ENCODE data around the gene NANOGP8. TPM values are rescaled to one million over a fixed set of nuclear protein-coding genes. Genes with fewer than 3 reads are reported as not detected.
A peak's percentile ranks its signal among the peaks of the same experiment; 100 is the strongest.

Gene NANOGP8
- total and polyA plus RNA-seq, 8 donors = not detected

GRCh38 chr15:35061161-35061824, 23.8 kb downstream of the NANOGP8 start:
- no peaks in the 10 kb centered on the region for H3K9me3 ChIP-seq
- H3K27ac ChIP-seq = no peak overlapping the region
- DNase-seq = peak in 1 of 2 donors; percentile 34
- no peaks in the 10 kb centered on the region for H3K36me3 ChIP-seq
- WGBS, 5 donors = 57 to 67% (median 60%) methylated on average over 13 of the region's 13 CpGs
- no peaks in the 10 kb centered on the region for H3K4me1 ChIP-seq
- TF ChIP-seq, protein P1, sequence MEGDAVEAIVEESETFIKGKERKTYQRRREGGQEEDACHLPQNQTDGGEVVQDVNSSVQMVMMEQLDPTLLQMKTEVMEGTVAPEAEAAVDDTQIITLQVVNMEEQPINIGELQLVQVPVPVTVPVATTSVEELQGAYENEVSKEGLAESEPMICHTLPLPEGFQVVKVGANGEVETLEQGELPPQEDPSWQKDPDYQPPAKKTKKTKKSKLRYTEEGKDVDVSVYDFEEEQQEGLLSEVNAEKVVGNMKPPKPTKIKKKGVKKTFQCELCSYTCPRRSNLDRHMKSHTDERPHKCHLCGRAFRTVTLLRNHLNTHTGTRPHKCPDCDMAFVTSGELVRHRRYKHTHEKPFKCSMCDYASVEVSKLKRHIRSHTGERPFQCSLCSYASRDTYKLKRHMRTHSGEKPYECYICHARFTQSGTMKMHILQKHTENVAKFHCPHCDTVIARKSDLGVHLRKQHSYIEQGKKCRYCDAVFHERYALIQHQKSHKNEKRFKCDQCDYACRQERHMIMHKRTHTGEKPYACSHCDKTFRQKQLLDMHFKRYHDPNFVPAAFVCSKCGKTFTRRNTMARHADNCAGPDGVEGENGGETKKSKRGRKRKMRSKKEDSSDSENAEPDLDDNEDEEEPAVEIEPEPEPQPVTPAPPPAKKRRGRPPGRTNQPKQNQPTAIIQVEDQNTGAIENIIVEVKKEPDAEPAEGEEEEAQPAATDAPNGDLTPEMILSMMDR (IDR thresholded peaks at IDR 0.05) = no peak
- no peak for TF ChIP-seq POLR2A (IDR thresholded peaks at IDR 0.05)
- no peak for TF ChIP-seq EP300 (IDR thresholded peaks at IDR 0.05)
- TF ChIP-seq POLR2AphosphoS5 (IDR thresholded peaks at IDR 0.05) = no peak
- intact Hi-C loops (cut with DNase I; ENCODE audit: low total_unique reads) = no loop called here
- H3K4me3 ChIP-seq = no peak overlapping the region
- H3K27me3 ChIP-seq = no peaks in the 10 kb centered on the region

DNA sequence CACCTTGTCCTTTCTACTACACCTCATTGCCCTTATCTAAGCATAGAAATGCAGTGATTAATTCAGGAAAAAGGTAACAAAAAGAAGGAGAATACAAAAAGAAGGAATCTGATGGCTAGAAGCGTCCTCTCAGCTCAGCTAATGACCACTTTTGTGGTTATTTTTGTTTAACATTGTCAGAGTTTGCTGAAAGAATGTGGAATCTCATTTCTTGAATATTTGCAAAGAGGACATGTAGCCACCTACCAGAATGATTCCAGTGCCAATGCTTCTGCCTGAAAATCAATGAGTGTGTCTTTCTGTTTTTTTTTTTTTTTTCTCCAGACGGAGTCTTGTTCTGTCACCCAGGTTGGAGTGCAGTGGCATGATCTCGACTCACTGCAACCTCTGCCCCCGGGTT, 24.5 kb downstream of the NANOGP8 start:
- no peaks in the 10 kb centered on the region for H3K4me1 ChIP-seq
- no peaks in the 10 kb centered on the region for H3K9me3 ChIP-seq
- H3K4me3 ChIP-seq = no peak overlapping the region
- intact Hi-C loops (cut with DNase I; ENCODE audit: low total_unique reads) = no loop called here
- 58 to 80% (median 73%) methylated on average over 4 of the region's 4 CpGs for WGBS, 5 donors
- no peaks in the 10 kb centered on the region for H3K36me3 ChIP-seq
- TF ChIP-seq, protein P1 (IDR thresholded peaks at IDR 0.05) = no peak
- no peak for TF ChIP-seq POLR2AphosphoS5 (IDR thresholded peaks at IDR 0.05)
- no peak for TF ChIP-seq EP300 (IDR thresholded peaks at IDR 0.05)
- no peak for TF ChIP-seq POLR2A (IDR thresholded peaks at IDR 0.05)
- no peak for DNase-seq
- H3K27me3 ChIP-seq = no peaks in the 10 kb centered on the region
- H3K27ac ChIP-seq = no peak overlapping the region

DNA sequence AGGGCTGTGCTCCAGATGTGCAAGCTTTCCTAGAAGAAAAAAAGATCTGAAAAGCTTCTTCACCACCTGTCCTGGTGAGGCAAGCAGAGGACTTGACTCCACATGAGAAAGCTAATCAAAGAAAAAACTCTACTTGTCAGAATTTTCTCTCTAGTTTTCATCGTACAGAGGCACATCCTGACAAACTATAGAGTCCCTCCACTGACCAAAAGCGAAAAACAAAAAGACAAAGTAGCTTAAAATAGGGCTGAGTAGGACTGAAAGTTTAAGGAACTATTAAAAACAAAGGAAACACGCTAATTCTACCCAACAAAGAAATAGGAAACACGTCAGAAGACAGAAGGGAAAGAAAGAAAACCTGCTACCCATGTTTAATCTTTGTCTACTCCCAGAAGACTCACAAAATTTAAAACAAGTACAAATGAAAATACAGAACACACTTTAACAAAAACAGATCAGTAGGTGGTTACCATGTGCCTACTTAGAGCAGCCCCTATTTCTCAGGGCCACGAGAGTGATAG, 26.5 kb downstream of the NANOGP8 start:
- H3K4me1 ChIP-seq = no peaks in the 10 kb centered on the region
- no peak overlapping the region for H3K4me3 ChIP-seq
- H3K27ac ChIP-seq = no peak overlapping the region
- no peaks in the 10 kb centered on the region for H3K9me3 ChIP-seq
- 46 to 55% (median 53%) methylated on average over 5 of the region's 5 CpGs for WGBS, 5 donors
- TF ChIP-seq EP300 (IDR thresholded peaks at IDR 0.05) (no peak), POLR2AphosphoS5 (IDR thresholded peaks at IDR 0.05) (no peak), POLR2A (IDR thresholded peaks at IDR 0.05) (no peak)
- TF ChIP-seq, protein P1 (IDR thresholded peaks at IDR 0.05) = no peak
- H3K36me3 ChIP-seq = no peaks in the 10 kb centered on the region
- no peaks in the 10 kb centered on the region for H3K27me3 ChIP-seq
- intact Hi-C loops (cut with DNase I; ENCODE audit: low total_unique reads) = no loop called here
- no peak for DNase-seq

DNA sequence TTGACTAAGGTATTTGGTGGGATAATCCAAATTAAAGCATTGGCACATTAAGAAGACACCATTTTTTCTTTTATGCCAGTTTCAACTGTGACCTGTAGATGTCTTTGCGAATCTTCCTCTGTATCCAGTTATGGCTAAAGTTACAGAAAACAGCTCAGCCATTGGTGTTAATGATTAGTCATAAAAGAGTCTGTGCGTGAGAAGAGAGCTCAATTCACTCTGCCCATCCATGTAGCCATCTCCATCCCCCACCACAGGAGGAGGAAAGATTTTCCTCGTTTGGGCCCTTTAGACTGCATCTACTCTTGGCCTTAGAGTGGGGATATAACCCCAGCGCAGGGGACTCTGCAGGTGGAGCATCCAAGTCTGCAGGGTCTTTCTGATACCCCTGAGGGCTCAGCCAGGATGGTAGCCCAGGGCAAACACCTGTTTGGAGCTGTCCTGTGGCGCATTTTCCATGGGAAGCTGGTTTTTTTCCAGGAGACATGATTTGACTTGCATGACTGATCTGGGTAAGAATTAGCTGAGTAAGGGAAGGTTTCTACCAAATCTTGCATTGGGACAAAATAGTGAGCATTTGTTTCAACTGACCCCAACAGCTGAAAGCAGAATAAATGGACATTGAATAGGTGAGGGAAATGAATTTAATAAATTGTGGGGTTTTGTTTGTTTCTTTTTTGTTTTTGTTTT, 29.5 kb downstream of the NANOGP8 start:
- DNase-seq = no peak
- H3K27me3 ChIP-seq = no peaks in the 10 kb centered on the region
- H3K4me1 ChIP-seq = no peaks in the 10 kb centered on the region
- 84 to 94% (median 88%) methylated on average over 5 of the region's 5 CpGs for WGBS, 5 donors
- TF ChIP-seq, protein P1 (IDR thresholded peaks at IDR 0.05) = no peak
- TF ChIP-seq POLR2A (IDR thresholded peaks at IDR 0.05) = no peak
- no peak for TF ChIP-seq EP300 (IDR thresholded peaks at IDR 0.05)
- TF ChIP-seq POLR2AphosphoS5 (IDR thresholded peaks at IDR 0.05) = no peak
- no peaks in the 10 kb centered on the region for H3K9me3 ChIP-seq
- H3K36me3 ChIP-seq = no peaks in the 10 kb centered on the region
- no peak overlapping the region for H3K27ac ChIP-seq
- H3K4me3 ChIP-seq = no peak overlapping the region
- intact Hi-C loops (cut with DNase I; ENCODE audit: low total_unique reads) = no loop called here
